Gastroesophageal sphincter (tissue), 4 donors: ENCODE results near the gene LIN37. TPM values are rescaled to one million over a fixed set of nuclear protein-coding genes. Genes with fewer than 3 reads are reported as not detected.

Experiments
- ATAC-seq: fragments of 150-250 bp; one replicate; pipeline ENCODE4 v1.9.1; 2016; ENCODE audit warnings: mild to moderate bottlenecking, moderate library complexity
- H3K27ac ChIP-seq, 4 donors: fragments of 200-600 bp; sonication (generic) in 3 of 4; 1 replicate in 3 of 4; 2 replicates in 1 of 4; pipeline ENCODE4 v1.5.1; 2016 to 2019
- H3K27me3 ChIP-seq: fragments of 200-600 bp; sonication (generic); one replicate; pipeline ENCODE4 v1.5.1; 2019
- H3K36me3 ChIP-seq, 2 donors: fragments of 200-600 bp; sonication (generic); one replicate each; pipeline ENCODE4 v1.5.1; 2019; ENCODE audit warnings: control low read depth in 1 of 2
- H3K4me1 ChIP-seq, 3 donors: fragments of 200-600 bp; sonication (generic); 1 replicate in 2 of 3; 2 replicates in 1 of 3; pipeline ENCODE4 v1.5.1; 2016 to 2019; ENCODE audit warnings: control low read depth in 2 of 3
- H3K4me3 ChIP-seq, 2 donors: fragments of 200-600 bp; sonication (generic); one replicate each; pipeline ENCODE4 v1.5.1; 2019; ENCODE audit warnings: mild to moderate bottlenecking in 1 of 2, moderate library complexity in 1 of 2
- H3K9me3 ChIP-seq, 3 donors: fragments of 200-600 bp; sonication (generic); one replicate each; pipeline ENCODE4 v1.5.1; 2017 to 2019; ENCODE audit warnings: control low read depth in 2 of 3
- CTCF ChIP-seq, 4 experiments: fragments of 200-600 bp in 2 of 4; fragments of 450-650 bp in 2 of 4; sonication (generic) in 1 of 4; IDR thresholded peaks; one replicate each; pipeline ENCODE4 v1.5.1; 2017 to 2019; ENCODE audit warnings: antibody characterized with exemption in 4 of 4, mild to moderate bottlenecking in 2 of 4, moderate library complexity in 2 of 4
- EP300 ChIP-seq: sonication (generic); formaldehyde crosslinking; IDR thresholded peaks from one replicate; pipeline ENCODE4 v1.6.1; 2017; ENCODE audit warnings: antibody characterized with exemption, mild to moderate bottlenecking
- POLR2A ChIP-seq, 2 donors: fragments of 450-650 bp; IDR thresholded peaks; one replicate each; pipeline ENCODE4 v1.6.1; 2017; ENCODE audit warnings: antibody characterized with exemption in 2 of 2, mild to moderate bottlenecking in 2 of 2, moderate library complexity in 1 of 2
- POLR2AphosphoS5 ChIP-seq: sonication (generic); formaldehyde crosslinking; IDR thresholded peaks from one replicate; pipeline ENCODE4 v1.6.1; 2017; ENCODE audit warnings: antibody characterized with exemption
- WGBS, 2 donors: methylation state at CpG; one replicate each; pipeline ENCODE4 v1.1.5; 2018; ENCODE audit warnings: low coverage in 1 of 2; 5-methylcytosine and 5-hydroxymethylcytosine counted together
- total RNA-seq, 4 donors: library from RNA; depleted of rRNA; stranded (reverse); fragments of >200 nt; gene quantifications; one replicate each; pipeline ENCODE4 v1.1.0, GENCODE V29; 2016

LIN37 gene
- total RNA-seq, 4 donors from 2014 or later: 14.4 to 29.4 (median 18.7) TPM

- ATAC-seq: no peak
- H3K4me1 ChIP-seq: peaks cover 0 to 48% (median 15%) of the 10 kb centered on the region in 3 donors
- no peaks in the 10 kb centered on the region for H3K9me3 ChIP-seq
- H3K36me3 ChIP-seq: peaks cover 0 to 58% of the 10 kb centered on the region in 2 donors
- H3K4me3 ChIP-seq: peak overlapping the region; percentile 36 to 60
- no peak for TF ChIP-seq POLR2AphosphoS5
- peak in 1 of 4 experiments; percentile 9 for TF ChIP-seq CTCF (IDR thresholded peaks at IDR 0.05)
- TF ChIP-seq POLR2A (IDR thresholded peaks at IDR 0.05): peak in 1 of 2 donors; percentile 32
- no peak for TF ChIP-seq EP300
- H3K27ac ChIP-seq: peak overlapping the region; percentile 40 to 91 (median 87)
- 0% methylated on average over 3 of the region's 16 CpGs; no CpG with 5 or more reads in 1 of the 2 donors for WGBS, 2 donors
- no peaks in the 10 kb centered on the region for H3K27me3 ChIP-seq
Measured at GRCh38 chr19:35740108-35740422, 8.3 kb upstream of the LIN37 start.

- H3K4me3 ChIP-seq: peak overlapping the region; percentile 39 to 60
- H3K4me1 ChIP-seq: peaks cover 0 to 48% (median 15%) of the 10 kb centered on the region in 3 donors
- no peaks in the 10 kb centered on the region for H3K27me3 ChIP-seq
- WGBS, 2 donors: 0 to 1% methylated on average over 2 to 13 of the region's 63 CpGs
- H3K9me3 ChIP-seq: no peaks in the 10 kb centered on the region
- peak overlapping the region; percentile 54 to 91 (median 87) for H3K27ac ChIP-seq
- H3K36me3 ChIP-seq: peaks cover 0 to 53% of the 10 kb centered on the region in 2 donors
- peak; percentile 88 for ATAC-seq
- TF ChIP-seq CTCF (IDR thresholded peaks at IDR 0.05) (peak in 2 of 4 experiments; percentile 29 to 38), POLR2AphosphoS5 (peak; percentile 90), EP300 (no peak), POLR2A (IDR thresholded peaks at IDR 0.05) (peak; percentile 31 to 39)
Measured at GRCh38 chr19:35740423-35741202, 7.8 kb upstream of the LIN37 start.

- Histone ChIP-seq H3K9me3 (no peaks in the 10 kb centered on the region), H3K27ac (peak overlapping the region; percentile 54 to 91 (median 87)), H3K4me3 (peak overlapping the region; percentile 39 to 60), H3K36me3 (peaks cover 0 to 47% of the 10 kb centered on the region in 2 donors), H3K4me1 (peaks cover 0 to 53% (median 19%) of the 10 kb centered on the region in 3 donors), H3K27me3 (no peaks in the 10 kb centered on the region)
- WGBS, 2 donors: 20% methylated on average over 1 of the region's 12 CpGs; no CpG with 5 or more reads in 1 of the 2 donors
- TF ChIP-seq CTCF (IDR thresholded peaks at IDR 0.05) (no peak), POLR2AphosphoS5 (no peak), POLR2A (IDR thresholded peaks at IDR 0.05) (no peak), EP300 (no peak)
- ATAC-seq: no peak
Measured at GRCh38 chr19:35741203-35741515, 7.2 kb upstream of the LIN37 start.

GRCh38 chr19:35742121-35742724, 6.2 kb upstream of the LIN37 start, which contains the start of gene IGFLR1:
IGFLR1 (minus strand) TSS chr19:35742452; CDS start chr19:35741180, 1,272 bp downstream.
- 65 to 79% methylated on average over 2 to 6 of the region's 9 CpGs for WGBS, 2 donors
- Histone ChIP-seq H3K4me3 (peak within 1 kb of the TSS in 1 of 2 donors; percentile 60), H3K27me3 (no peaks in the 10 kb centered on the region), H3K27ac (peak within 1 kb of the TSS; percentile 54 to 91 (median 87)), H3K4me1 (peaks cover 0 to 63% (median 24%) of the 10 kb centered on the region in 3 donors), H3K36me3 (peaks cover 0 to 40% of the 10 kb centered on the region in 2 donors), H3K9me3 (no peaks in the 10 kb centered on the region)
- no peak for TF ChIP-seq POLR2AphosphoS5
- no peak for TF ChIP-seq EP300
- no peak for TF ChIP-seq POLR2A (IDR thresholded peaks at IDR 0.05)
- TF ChIP-seq CTCF (IDR thresholded peaks at IDR 0.05): no peak
- ATAC-seq: no peak
